AG04450 (cell line): Measurements from ENCODE around the gene CALR. TPM values are rescaled to one million over a fixed set of nuclear protein-coding genes. Genes with fewer than 3 reads are reported as not detected.
"Not testable (repeated sequence)": the region's sequence is repeated elsewhere in the genome, so short reads cannot be mapped to it uniquely, and the experiment has no call there.

Source experiments
- CTCF ChIA-PET: fragments of 300-600, 350-600 bp; formaldehyde crosslinking; extraction: SDS; loops from one replicate; lab custom pipeline; 2022; ENCODE audit warnings: antibody characterized with exemption, inconsistent platforms; lab: Charles Lee
- POLR2A ChIA-PET: fragments of 350-600 bp; formaldehyde crosslinking; extraction: SDS; loops from one replicate; lab custom pipeline; 2021; ENCODE audit warnings: antibody characterized with exemption, inconsistent platforms; lab: Yijun Ruan, JAX
- DNase-seq: peaks from one replicate; pipeline ENCODE4 v3.0.0-alpha.2; 2011; ENCODE audit warnings: low read depth, low spot score
- H3K27ac ChIP-seq: one replicate; pipeline ENCODE4 v1.5.1; 2012; ENCODE audit warnings: low read depth, low read length, control low read depth
- H3K27me3 ChIP-seq: one replicate; pipeline ENCODE4 v1.6.0; 2012; ENCODE audit warnings: low read length; ENCODE audit not compliant: control insufficient read depth, insufficient read depth
- H3K4me3 ChIP-seq: 2 replicates; pipeline ENCODE4 v1.5.1; 2011; ENCODE audit warnings: mild to moderate bottlenecking, low read depth, low read length, control low read depth
- H3K9me3 ChIP-seq: 2 replicates; pipeline ENCODE4 v1.5.1; 2012; ENCODE audit warnings: low read length; ENCODE audit not compliant: control insufficient read depth, insufficient read depth
- CTCF ChIP-seq: IDR thresholded peaks from 2 replicates; pipeline ENCODE4 v1.5.1; 2011; ENCODE audit warnings: low read depth, low read length, control low read depth, inconsistent platforms
- polyA plus RNA-seq: library from polyadenylated mRNA; depleted of rRNA; stranded (reverse); fragments of >200 nt; gene quantifications from 2 replicates; pipeline ENCODE4 v1.2.3, GENCODE V29; 2011

CALR gene
- polyA plus RNA-seq, 1 experiment = 1,650 TPM

GRCh38 chr19:12970070-12970820 lies 31.8 kb downstream of the CALR start:
- CTCF ChIA-PET = interaction anchor here (1.7 kb wide), 1 partner anchor 7 kb away, joined by 4 read pairs; no protein-coding TSS in a partner anchor
- H3K27ac ChIP-seq = no peak overlapping the region
- no peaks in the 10 kb centered on the region for H3K9me3 ChIP-seq
- no peak overlapping the region for H3K4me3 ChIP-seq
- H3K27me3 ChIP-seq = no peaks in the 10 kb centered on the region
- no peak for TF ChIP-seq CTCF
- POLR2A ChIA-PET = interaction anchor here (1.0 kb wide), 1 partner anchor 182 kb away, joined by 3 read pairs; no protein-coding TSS in a partner anchor
- DNase-seq = no peak

- DNase-seq = no peak
- Histone ChIP-seq H3K27ac (no peak overlapping the region), H3K27me3 (no peaks in the 10 kb centered on the region), H3K9me3 (no peaks in the 10 kb centered on the region), H3K4me3 (no peak overlapping the region)
- CTCF ChIA-PET = interaction anchor here (1.7 to 5.4 kb wide), 3 partner anchors 9 to 88 kb away, joined by 6 to 66 read pairs (median 7); no protein-coding TSS in a partner anchor
- POLR2A ChIA-PET = no interaction called here
- no peak for TF ChIP-seq CTCF
These were observed 34.8 kb downstream of the CALR start for GRCh38 chr19:12973236-12973635.

- no peak for TF ChIP-seq CTCF
- H3K27me3 ChIP-seq = no peaks in the 10 kb centered on the region
- H3K9me3 ChIP-seq = no peaks in the 10 kb centered on the region
- ChIA-PET CTCF (interaction anchor here (0.6 to 6.7 kb wide), 4 partner anchors 10 to 1652 kb away, joined by 3 to 86 read pairs (median 34); no protein-coding TSS in a partner anchor), POLR2A (interaction anchor here (0.8 kb wide), 1 partner anchor 120 kb away, joined by 3 read pairs; no protein-coding TSS in a partner anchor)
- DNase-seq = no peak
- no peak overlapping the region for H3K27ac ChIP-seq
- H3K4me3 ChIP-seq = no peak overlapping the region
These were observed 36.2 kb downstream of the CALR start for GRCh38 chr19:12974301-12975220.

GRCh38 chr19:12975221-12975741 lies 36.9 kb downstream of the CALR start:
- Histone ChIP-seq H3K27ac (no peak overlapping the region), H3K27me3 (no peaks in the 10 kb centered on the region), H3K9me3 (no peaks in the 10 kb centered on the region), H3K4me3 (no peak overlapping the region)
- TF ChIP-seq CTCF = no peak
- POLR2A ChIA-PET = interaction anchor here (0.8 kb wide), 1 partner anchor 119 kb away, joined by 3 read pairs; no protein-coding TSS in a partner anchor
- CTCF ChIA-PET = interaction anchor here (0.5 to 6.7 kb wide), 5 partner anchors 11 to 1072 kb away, joined by 3 to 150 read pairs (median 66); no protein-coding TSS in a partner anchor
- DNase-seq = no peak

- H3K27me3 ChIP-seq, DNase-seq, POLR2A ChIA-PET, H3K9me3 ChIP-seq, H3K4me3 ChIP-seq, H3K27ac ChIP-seq: not testable (repeated sequence)
- CTCF ChIA-PET = interaction anchor here (0.6 to 6.7 kb wide), 7 partner anchors 12 to 745 kb away, joined by 3 to 150 read pairs (median 66); no protein-coding TSS in a partner anchor
These were observed 37.7 kb downstream of the CALR start for GRCh38 chr19:12976109-12976508.
